Uterus (tissue), 2 donors: Measurements from ENCODE around the gene STK32C.

Experiments used
- CTCF ChIP-seq, 4 experiments: fragments of 200-600 bp in 2 of 4; fragments of 450-650 bp in 2 of 4; sonication (generic) in 2 of 4; IDR thresholded peaks; one replicate each; pipeline ENCODE4 v1.5.1; 2016 to 2019; ENCODE audit warnings: antibody characterized with exemption in 4 of 4, mild to moderate bottlenecking in 2 of 4, moderate library complexity in 1 of 4
- POLR2A ChIP-seq, 2 donors: fragments of 450-650 bp; IDR thresholded peaks; one replicate each; pipeline ENCODE4 v1.6.1; 2016; ENCODE audit warnings: antibody characterized with exemption in 2 of 2, mild to moderate bottlenecking in 1 of 2, moderate library complexity in 1 of 2

- TF ChIP-seq CTCF (IDR thresholded peaks at IDR 0.05): no peak
- TF ChIP-seq POLR2A (IDR thresholded peaks at IDR 0.05): no peak
These were observed 10.2 kb downstream of the STK32C start for GRCh38 chr10:132297526-132297925.
